GM12891 (cell line): ENCODE data around the gene LONP2.

Experiments
- POLR2A ChIP-seq: IDR thresholded peaks from 2 replicates; pipeline ENCODE4 v1.6.1; 2011; ENCODE audit warnings: low read depth, low read length, control low read depth
- POLR2AphosphoS5 ChIP-seq: IDR thresholded peaks from 2 replicates; pipeline ENCODE4 v1.6.1; 2011; ENCODE audit warnings: low read depth, low read length, control low read depth

DNA sequence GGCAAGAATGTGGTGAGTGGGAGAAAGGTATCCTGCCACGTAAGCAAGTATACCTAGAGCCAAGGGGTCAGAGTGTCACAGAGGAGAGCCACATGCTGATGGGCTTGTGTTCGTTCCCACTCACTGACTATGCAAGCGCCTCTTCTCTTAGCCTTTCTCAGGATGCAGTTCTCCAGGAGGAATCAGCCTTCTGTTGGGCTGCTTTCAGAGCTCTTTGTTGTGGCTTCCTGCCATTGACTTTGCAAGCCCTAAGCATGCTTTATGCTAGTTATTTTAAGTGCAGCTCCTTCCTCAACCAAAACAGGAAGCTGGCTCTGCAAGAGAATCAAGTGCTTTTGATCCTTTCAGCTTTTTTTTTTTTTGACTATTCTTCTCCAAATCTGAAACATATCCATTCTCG lies 74.5 kb downstream of the LONP2 start:
- TF ChIP-seq POLR2AphosphoS5, result no peak
- no peak for TF ChIP-seq POLR2A
